Epithelial cell of esophagus (primary cell): Measurements from ENCODE around the gene SLC9A7.

Source experiments
- DNase-seq: peaks from one replicate; pipeline ENCODE4 v3.0.0; 2010; ENCODE audit warnings: low read depth
- H3K4me3 ChIP-seq: 2 replicates; pipeline ENCODE4 v1.5.1; 2011; ENCODE audit warnings: mild to moderate bottlenecking, low read length, control low read depth
- CTCF ChIP-seq: IDR thresholded peaks from 2 replicates; pipeline ENCODE4 v1.5.1; 2011; ENCODE audit warnings: low read depth, mild to moderate bottlenecking, low read length, control low read depth, inconsistent platforms; ENCODE audit not compliant: insufficient read depth; ENCODE audit errors: missing control alignments

SLC9A7 gene

GRCh38 chrX:46637938-46638337 lies 121.0 kb downstream of the SLC9A7 start:
- no peak for DNase-seq
- no peak overlapping the region for H3K4me3 ChIP-seq
- TF ChIP-seq CTCF: no peak

GRCh38 chrX:46636223-46636622 lies 122.7 kb downstream of the SLC9A7 start:
- no peak for TF ChIP-seq CTCF
- no peak overlapping the region for H3K4me3 ChIP-seq
- no peak for DNase-seq

GRCh38 chrX:46635186-46635585 lies 123.7 kb downstream of the SLC9A7 start:
- no peak for TF ChIP-seq CTCF
- H3K4me3 ChIP-seq: no peak overlapping the region
- no peak for DNase-seq

GRCh38 chrX:46634577-46634976 lies 124.3 kb downstream of the SLC9A7 start:
- no peak for TF ChIP-seq CTCF
- no peak overlapping the region for H3K4me3 ChIP-seq

GRCh38 chrX:46630141-46630540 lies 128.8 kb downstream of the SLC9A7 start:
- peak; percentile 14 for DNase-seq
- no peak for TF ChIP-seq CTCF
- H3K4me3 ChIP-seq: no peak overlapping the region

More at GRCh38 chrX:46634577-46634976, 124.3 kb downstream of the SLC9A7 start:
- no peak for DNase-seq

GRCh38 chrX:46628460-46629371 lies 130.2 kb downstream of the SLC9A7 start:
- DNase-seq: no peak
- no peak for TF ChIP-seq CTCF
- H3K4me3 ChIP-seq: no peak overlapping the region
